Left hindlimb (tissue), 1 donor: ENCODE measurements around the gene PIK3R5.
A peak's percentile ranks its signal among the peaks of the same experiment; 100 is the strongest.

Source experiments
- DNase-seq: peaks from one replicate; pipeline ENCODE4 v3.0.0-alpha.2; 2018

Gene PIK3R5

DNA sequence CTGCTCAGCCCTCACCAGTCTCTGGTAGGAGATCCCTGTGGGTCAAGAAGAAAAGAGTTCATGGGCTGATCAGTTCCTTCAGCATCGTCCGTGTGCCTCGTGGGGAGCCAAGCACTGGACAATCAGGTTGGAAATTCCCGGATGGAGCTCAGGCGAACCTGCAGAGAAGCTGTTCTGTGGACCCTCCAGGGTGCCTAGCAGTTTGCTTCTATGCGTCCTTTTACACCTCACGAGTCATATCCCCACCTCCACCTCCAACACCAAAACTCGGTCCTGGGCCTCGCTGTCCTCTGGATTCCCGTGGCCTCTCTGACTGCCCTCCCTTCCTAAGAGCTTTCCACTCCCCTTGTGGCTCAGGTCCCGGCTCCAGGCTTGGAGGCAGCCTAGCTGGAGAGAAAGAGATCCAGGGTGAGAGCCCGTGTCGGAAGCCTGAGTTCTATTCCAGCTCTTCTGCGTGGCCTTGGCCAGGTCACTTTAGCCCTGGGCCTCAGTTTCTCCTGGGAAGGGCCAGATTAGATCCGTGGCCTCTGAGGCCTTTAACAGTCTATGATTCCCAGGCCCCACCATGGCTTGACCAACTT is 71.8 kb downstream of the PIK3R5 start:
- DNase-seq: no peak

DNA sequence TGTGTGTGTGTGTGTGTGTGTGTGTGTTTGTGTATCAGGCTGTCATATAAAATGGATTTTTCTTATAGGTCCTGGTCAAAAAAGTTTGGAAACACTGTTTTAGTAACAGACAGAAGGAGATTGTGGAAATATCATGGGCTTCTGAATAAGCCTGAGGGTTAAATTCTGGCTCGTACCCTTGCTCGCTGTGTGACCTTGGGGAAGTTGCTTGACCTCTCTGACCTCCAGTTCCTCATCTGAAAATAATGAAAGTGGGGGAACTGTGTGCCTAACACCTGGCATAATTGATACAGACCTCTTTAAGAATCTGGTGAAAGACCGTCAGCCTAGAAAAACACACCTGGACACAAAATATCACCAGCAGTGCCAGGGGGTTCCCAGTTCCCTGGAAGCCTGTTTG is 72.4 kb downstream of the PIK3R5 start:
- no peak for DNase-seq

DNA sequence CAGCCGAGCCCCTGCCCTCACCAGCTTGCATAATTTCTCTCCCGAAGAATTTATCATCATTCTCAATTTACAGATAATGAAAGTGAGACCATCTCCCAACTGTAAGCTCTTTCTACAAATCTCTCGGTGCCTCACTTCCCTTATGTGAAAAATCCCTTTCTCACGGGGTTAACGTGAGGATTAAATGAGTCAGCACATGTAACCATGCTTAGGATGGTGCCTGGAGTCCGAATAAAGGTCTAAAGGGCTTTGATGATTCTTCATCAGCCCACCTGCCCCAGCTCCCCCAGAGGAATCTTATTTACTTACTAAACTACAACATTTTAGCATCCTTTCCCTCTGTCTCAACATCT is 73.2 kb downstream of the PIK3R5 start:
- DNase-seq: no peak

DNA sequence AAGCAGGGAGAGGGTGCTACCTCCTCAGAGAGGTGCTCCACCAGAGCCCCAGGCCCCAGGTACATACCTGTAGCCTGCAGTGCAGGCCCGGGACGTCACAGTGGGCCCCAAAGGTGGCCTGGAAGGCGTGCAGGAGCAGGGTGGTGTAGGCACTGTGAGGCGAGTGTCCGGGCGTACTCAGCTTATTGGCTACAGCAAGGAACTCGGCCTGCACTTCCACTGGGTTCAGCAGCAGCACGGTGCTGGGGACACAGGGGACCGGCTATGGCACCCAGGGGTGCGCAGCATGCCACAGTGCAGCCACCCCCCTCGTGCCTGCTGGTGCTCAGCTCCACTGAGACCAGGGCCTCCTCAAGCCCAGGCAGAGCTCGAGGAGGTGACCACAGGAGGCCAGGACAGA is 74.8 kb downstream of the PIK3R5 start:
- peak; percentile 13 for DNase-seq

DNA sequence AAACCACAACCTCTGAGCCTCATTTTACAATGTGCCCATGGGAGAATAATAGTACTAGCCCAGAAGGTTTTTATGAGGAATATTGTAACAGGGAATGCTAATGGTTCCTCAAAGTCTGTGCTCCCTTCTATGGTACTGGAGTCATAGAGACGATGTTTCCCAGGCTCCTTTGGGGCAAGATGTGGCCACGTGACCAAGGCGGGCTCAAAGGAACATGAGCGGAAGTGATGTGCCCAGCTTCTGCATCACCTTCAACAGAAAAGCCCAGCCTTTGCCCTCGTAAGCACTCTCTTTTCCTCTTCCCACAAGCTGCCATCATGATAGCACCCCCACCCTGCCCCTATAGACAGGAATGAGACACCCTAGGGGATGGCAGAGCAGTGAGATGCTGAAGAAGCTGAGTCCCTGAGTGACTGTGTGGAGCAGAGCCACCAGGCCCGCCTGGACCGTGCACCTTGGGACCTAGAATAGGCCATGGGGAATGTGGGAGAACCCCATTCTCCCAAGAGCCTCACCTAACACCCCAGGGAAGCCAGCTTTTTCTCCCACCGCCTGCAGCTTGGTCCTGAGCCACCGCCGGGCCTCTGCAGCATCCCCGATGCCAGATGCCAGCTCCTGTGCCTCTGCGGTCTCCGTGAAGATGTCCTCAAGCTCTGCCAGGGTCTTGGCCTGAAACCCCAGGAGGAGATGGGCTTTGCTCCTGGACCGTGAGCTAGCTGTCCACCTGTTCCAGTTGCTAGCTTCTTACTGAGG is 75.9 kb downstream of the PIK3R5 start:
- DNase-seq: peak; percentile 20

DNA sequence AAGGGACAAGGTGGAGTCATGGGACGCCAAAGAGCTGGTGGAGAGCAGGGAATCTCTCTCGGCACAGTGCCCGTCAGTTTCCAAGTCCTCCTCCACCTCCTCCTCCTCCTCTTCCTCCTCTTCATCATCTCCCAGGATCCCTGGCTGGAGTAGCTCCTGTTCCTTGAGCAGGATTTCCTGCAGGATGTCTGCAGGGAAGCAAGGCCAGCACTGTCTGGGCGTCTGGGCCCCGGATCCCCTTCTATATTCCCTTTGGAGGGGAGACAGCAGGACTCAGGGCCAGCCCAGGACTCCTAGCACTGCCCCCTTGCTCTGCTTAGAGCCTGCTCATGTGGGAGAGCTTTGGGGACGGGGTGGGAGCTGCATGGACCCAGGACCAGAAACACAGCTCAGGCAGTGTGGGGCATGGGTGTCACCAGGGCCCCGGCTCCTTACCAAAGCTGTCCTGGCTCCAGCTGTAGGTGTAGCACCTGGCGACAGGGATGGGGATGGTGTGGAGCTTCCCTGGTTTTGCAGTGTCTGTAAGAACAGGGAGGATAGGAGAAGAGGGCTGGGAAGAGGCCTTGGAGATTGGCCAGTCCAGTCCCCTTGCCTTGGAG is 76.7 kb downstream of the PIK3R5 start:
- DNase-seq: no peak

DNA sequence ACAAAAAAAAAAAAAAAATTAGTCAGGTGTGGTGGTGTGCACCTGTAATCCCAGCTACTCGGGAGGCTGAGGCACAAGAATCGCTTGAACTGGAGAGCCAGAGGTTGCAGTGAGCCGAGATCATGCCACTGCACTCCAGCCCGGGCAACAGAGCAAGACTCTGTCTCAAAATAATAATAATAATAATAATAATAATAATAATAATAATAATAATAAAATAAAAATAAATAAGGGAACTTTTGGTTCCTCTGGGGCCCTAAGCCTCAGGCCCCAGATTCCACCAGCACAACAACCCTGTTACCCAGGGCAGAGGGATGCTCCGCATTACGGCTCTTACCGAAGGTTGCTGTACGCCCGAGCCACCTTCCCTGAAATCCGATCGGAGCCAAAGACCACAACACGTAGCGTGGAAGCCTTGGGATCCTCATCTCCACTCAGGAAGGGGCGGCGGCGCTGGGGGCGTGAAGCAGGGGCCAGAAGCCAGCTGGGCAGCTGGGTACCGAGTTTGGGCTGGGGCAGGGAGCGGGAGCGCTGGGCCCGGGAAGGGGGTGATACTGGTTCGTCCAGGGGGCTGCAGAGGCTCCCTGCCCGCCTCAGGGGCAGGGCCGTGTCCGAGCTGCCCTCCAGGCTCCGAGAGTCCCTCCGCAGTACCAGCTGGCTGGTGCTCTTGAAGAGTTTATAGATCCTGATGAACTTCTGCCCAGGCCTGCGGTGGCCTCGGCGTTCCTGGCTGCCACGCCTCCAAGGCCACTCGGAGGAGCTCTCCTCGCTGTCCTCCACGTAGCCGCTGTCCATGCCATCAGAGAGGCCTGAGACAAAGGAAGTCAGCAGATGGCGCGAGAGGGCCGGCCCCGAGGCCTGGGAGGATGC is 77.4 kb downstream of the PIK3R5 start:
- DNase-seq: peak; percentile 45

DNA sequence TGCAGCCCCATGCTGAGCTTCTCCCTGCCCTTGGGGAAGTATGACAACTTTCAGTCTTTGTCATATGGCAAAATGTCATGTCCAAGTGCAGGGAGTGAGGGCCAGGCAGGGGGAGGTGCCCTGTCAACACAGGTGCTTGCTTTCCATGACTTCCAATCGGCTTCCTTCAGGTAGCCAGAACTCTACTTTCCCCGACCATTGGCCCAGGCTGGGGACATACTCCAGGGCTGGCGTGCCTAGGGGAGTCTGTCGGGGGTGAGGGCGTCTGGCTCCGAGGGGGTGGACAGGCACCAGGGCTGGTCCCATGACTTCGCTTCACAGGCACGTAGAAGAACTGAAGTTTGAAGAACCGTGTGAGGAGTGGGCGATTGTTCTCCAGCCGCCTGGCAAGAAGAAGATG is 78.2 kb downstream of the PIK3R5 start:
- peak; percentile 16 for DNase-seq

DNA sequence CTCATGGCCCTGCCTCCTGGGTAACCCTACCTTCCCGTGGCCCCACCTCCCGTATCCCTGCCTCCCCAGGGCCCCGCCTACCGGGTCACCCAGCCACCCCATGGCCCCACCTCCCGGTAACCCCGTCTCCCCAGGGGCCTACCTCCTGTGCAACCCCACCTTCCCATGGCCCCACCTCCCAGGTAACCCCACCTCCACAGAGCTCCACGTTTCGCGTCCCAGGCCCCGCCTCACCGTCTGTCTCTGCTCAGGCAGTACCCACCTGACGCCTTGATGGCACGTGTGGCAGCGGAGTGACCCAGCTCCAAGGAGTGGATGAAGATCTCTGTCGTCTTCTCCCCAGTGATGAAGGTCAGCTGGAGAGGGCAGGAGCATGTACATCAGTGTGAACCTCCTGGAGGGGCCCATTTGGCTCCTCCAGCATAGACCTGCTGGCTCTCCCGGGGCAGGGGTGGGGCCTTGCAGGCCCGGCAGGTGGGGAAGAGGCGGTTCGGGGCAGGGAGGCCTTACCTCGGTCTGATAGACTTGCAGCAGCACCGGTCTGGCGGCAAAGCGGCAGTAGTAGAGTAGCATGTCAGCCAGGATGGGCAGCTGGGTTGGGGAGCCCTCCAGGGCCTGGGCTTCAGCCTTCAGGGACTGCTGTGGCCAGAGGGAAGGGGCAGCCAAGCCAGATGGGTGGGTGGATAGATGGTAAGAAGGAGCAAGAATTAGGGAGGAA is 79.4 kb downstream of the PIK3R5 start:
- peak; percentile 29 for DNase-seq

DNA sequence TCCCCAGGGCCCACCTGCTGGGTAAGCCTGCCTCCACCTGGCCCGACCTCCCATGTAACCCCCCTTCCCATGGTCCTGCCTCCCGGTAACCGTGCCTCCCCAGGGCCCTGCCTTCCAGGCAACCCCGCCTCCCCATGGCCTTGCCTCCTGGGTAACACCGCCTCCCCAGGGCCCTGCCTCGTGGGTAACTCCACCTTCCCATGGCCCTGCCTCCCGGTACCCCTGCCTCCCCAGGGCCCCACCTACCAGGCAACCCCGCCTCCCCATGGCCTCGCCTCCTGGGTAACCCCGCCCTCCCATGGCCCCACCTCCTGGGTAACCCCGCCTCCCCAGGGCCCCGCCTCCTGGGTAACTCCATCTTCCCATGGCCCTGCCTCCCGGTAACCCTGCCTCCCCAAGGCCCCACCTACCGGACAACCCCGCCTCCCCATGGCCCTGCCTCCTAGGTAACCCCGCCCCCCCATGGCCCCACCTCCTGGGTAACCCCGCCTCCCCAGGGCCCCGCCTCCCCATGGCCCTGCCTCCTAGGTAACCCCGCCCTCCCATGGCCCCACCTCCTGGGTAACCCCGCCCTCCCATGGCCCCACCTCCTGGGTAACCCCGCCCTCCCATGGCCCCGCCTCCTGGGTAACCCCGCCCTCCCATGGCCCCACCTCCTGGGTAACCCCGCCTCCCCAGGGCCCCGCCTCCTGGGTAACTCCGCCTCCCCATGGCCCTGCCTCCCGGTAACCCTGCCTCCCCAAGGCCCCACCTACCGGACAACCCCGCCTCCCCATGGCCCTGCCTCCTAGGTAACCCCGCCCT is 80.1 kb downstream of the PIK3R5 start:
- peak; percentile 22 for DNase-seq

DNA sequence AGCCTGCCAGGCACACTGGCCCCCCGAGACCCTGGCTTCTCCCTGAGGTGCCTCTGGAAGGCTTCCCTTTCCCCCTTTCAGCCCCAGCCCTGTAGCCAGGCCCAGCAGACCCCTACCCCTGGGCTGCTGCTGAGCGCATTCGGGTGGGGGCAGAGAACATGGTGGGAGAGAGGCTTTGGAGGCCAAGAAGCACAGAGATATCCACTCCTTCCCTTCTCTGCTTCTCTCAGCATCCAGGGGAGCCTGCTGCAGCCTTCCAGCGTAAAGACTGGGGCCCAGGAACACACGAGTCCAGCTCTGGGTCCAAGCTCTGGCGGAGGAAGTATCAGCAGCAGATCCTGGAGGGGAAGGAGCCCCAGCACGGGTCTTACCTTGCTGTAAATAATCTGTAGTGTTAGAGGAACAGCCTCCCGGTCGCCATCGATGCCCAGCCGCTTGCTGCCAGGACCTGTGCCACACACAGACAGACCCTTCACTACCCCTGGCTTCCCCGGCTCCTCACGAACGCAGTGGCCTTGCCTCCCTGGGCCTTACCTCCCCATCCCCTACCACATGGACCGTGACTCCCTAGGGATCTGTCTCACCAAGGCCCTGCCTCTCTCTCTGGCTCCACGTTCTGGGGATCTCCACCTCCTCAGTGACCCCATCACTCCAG is 81.0 kb downstream of the PIK3R5 start:
- DNase-seq: peak; percentile 11

DNA sequence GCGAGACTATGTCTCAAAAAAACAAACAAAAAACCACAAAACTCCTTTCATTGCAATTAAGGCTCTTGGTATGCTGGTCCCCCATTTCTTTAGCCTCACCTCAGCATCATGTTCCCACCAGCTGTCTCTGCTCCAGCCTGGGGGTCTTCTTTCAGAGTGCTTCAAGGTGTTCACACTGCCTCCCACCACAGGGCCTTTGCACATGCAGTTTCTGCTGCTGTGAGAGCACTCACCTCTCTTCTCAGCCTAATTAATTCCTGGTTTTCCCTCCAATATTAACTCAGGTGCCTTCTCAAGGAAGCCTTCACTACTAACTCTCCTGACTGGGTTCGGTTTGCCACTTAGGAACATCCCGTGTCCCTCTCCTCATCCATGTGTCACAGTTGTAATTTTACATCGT is 82.2 kb downstream of the PIK3R5 start:
- no peak for DNase-seq

DNA sequence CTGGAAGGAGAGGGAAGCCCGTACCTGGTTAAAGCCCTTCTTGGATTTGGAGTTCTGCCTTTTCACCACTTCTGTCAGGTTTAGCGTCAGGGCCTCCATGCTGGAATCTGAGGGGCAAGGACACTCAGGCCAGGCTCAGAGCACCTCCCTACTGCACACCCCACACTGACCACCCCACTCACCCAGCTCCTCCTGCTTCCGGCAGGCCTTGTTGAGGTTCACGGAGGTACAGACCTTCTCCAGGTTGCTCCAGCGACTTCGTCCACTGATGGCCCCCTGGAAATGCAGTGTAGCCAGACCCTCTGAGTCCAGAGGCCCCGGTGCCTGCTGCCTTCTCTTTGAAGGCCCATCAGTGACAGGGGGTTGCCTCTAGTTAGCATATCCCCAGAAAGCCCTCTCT is 83.9 kb downstream of the PIK3R5 start:
- DNase-seq: peak; percentile 22

DNA sequence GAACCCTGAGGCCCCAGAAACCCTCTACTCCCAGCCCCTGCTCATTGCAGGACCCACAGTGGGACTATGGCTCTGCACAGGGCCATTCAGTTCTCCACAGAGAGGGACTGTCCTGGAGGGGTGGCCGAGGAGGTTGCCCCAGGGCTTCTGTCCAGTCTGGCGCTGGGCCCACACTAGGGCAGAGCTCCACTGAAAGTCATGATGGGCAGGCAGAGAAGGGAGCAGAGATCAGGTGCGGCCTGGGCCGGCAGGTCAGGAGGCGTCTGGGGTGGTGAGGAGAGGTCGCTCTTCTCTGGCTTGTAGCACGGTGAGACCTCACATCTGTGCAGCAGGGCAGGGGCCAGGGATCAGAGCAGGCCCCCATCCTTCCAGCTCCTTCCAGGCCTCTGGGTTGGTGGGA is 85.0 kb downstream of the PIK3R5 start:
- peak; percentile 18 for DNase-seq

DNA sequence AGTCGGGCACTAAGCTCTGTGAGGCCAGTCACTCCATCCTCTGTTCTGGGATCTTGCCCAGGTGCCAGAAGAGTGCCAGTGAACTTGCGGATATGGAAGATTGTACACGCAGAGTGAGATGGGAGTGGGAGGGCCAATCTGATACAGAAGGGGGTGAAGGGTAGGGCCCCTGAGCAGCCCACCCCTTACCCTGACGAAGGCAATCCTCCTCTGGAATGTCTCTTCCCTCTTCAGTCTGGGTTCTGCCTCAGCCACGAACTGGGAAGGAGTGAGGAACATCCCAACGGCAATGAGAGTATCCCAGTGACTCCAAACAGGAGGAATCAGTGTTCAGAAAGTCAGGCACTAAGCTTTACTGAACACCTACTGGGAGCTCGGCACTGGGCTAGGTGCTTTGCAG is 86.1 kb downstream of the PIK3R5 start:
- peak; percentile 1 for DNase-seq

DNA sequence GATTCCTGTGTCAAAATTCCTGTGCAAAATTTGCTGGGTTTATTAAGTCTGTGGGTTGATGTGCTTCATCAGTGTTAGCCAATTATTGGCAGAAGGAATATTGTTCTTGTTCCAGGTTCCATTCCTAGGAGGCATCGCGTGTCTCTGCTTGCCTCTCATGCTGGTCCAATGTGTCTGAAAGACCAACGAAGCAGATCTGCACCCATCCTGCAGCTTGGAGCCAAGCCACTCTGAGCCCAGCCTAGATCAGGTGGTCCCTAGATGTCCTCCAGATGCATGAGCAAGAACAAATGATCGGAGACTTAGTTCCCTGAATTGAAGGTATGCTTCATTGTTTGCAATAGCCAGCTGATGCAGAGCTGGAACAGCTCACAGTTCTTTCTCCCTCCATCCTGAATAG is 87.5 kb downstream of the PIK3R5 start:
- no peak for DNase-seq

DNA sequence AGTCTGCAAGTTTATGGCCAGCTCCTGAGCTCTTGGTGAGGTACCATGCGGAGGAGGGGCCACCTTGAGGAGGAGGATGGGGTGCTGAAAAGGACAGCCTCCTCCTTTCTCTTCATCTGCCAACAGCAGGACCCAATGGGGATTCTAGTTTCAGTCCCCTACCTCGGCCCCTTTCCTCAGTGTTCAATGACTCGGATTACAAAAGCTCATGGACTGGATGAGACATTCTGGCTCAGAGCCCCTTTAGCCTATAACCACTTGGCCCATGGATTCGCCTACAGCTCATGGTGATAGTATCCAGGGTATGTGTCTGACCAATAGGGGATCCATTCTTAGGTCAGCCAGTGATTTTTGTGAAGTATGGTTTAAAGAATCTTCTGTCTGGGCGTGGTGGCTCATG is 89.5 kb downstream of the PIK3R5 start:
- DNase-seq: no peak

DNA sequence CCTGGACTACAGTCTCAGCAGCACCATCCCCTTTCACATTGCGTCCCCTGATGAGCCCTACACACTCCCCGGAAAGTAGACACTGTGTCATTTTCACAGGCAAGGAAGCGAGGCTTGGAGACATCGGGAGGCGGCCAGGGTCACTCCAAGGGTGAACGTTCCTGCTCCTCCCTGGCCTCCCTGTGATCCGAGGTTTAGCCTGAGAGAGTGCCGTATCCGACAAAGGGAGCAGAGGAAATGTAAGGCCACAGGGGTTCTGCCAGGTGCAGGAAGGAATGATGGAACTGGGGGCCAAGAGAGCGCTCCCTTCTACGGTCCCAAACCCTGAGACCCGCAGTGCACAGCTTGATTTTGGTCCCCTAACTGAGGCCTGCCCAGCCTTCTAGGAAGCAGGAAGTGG is 90.1 kb downstream of the PIK3R5 start:
- no peak for DNase-seq

DNA sequence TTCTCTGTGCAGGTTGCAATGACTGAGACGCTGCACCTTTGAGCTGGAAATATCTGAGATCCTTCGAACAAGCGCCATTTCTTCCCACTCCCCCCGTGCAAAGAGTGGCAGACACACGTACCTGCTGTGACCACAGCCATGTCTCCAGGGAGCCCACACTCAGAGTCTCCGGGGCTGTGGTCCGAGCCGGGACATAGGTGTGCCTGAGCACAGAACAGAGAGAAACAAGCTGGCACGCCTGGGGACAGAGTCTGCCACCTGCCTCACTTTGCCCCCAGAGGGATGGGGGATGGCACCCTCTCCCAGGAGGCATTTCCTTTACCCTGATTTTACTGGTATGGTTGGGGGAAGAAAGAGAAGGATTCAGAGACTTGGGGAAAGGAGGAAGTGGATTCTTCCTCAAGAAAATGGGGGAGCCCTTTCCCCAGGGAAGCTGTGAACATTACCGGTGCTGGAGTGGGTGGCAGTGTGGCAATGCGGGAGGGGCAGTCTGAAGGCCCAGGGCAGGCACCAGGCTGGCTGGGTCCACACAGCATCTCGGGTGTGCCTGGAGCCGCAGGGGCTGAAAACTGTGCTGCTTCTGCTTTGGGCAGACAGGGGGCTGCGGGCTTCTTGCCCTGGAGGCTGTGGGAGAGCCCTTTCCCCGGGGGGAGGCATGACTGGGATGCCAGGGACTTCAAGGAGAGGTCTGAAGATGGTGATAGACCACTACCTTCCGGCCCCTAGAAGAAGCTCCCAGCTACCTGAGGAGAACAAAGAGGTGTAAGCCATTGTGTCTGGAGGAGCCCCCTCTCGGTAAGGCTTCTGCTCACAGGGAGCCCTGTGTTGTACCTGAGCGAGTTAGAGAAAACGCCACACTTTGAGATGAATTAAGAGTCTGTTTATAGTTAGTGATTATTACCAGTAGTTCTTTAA is 91.4 kb downstream of the PIK3R5 start:
- DNase-seq: no peak

DNA sequence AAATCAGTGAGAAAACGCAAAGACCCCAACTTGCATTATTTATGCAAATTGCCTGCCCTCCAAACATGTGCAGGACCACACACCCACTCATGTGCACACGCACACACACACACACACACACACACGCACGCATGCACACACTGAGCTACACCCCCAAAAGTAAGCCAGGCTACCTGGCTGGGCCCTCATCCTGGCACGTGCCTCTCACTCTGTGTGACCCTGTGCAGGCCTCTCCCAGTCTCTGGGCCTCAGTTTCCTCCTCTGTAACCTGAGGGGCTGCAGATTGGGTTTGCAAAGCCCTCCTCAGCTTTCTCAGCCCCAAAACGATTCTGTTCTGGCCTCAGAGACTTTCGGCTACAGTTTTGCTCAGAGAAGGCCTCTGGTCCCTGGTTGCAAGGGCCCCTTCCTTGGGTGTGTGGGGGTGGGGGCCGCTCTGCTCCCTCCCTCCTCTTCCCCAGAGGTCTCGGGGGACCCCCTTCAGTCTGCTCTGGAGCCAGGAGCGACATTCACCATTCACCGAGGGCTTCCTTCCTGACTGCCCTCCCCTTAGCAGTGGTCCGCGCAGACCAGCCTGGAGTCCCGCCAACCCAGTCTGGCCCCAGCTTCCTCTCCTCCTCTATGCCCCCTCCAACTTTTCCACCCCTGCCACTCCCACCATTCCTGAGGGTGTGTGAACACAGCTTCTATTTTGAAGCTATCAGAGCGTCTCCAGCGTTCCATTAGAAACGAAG is 92.6 kb downstream of the PIK3R5 start:
- no peak for DNase-seq
